ENCODE measurements around the gene GAN.

Gene GAN

DNA sequence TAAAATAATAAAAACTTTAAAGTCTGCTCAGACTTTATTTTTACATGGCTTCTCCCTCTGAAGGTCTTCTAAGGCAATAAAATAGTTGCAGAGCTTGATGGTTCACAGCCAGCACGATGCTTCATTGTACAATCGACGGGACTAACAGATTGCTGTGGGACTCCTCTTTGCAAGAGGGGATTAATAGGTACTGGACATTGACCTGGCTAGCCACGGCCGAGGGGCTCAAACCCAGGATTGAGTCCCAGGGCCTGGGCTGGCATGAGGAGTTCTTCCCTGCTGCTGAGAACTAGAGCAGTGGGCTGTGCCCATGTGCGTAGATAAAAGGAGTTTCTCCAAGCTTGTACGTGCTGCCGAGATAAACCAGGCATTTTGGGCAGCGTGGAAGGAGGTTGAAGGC is 23.6 kb upstream of the GAN start:
- Histone ChIP-seq H3K36me3 (ENCODE audit: control insufficient read depth in 2 of 2, insufficient read depth in 1 of 2, low read length in 2 of 2) (no peaks in the 10 kb centered on the region), H3K27ac (ENCODE audit: extremely low read depth, low read depth, low read length) (no peak overlapping the region), H3K4me1 (ENCODE audit: control insufficient read depth, insufficient read depth, low read length) (no peaks in the 10 kb centered on the region), H3K9me3 (ENCODE audit: control insufficient read depth, insufficient read depth, low read depth, low read length) (no peaks in the 10 kb centered on the region), H3K4me3 (ENCODE audit: low read depth, low read length) (no peak overlapping the region)
- CTCF ChIA-PET: no interaction called here
- TF ChIP-seq ZNF211 (tag by site-specific recombination; IDR thresholded peaks at IDR 0.05; ENCODE audit: low read depth): no peak
- no peak for TF ChIP-seq ZNF133 (tag by site-specific recombination; IDR thresholded peaks at IDR 0.05)
- no peak for TF ChIP-seq ZNF394 (tag by site-specific recombination; IDR thresholded peaks at IDR 0.05; ENCODE audit: borderline replicate concordance)
- no peak for TF ChIP-seq ZNF670 (tag by site-specific recombination; IDR thresholded peaks at IDR 0.05; ENCODE audit: low read depth)
- POLR2A ChIA-PET: no interaction called here

DNA sequence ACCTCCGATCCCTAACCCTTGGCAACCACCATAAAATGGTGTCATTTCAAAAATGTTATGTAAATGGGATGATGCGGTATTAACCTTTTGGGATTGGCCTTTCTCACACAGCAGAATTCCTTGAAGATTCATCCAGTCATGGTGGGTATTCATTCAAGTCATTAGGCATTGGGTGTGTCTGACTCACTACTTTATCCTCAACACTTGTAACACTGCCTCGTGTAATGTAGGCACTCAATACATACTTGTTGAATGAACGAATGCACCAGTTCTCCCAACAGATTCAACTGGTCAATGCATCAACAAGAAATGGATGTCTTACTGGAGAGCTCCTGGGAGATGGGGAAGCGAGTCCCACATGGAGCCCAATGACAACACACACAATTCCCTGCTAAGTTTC is 21.8 kb upstream of the GAN start:
- POLR2A ChIA-PET: no interaction called here
- H3K4me3 ChIP-seq (ENCODE audit: low read depth, low read length): no peak overlapping the region

DNA sequence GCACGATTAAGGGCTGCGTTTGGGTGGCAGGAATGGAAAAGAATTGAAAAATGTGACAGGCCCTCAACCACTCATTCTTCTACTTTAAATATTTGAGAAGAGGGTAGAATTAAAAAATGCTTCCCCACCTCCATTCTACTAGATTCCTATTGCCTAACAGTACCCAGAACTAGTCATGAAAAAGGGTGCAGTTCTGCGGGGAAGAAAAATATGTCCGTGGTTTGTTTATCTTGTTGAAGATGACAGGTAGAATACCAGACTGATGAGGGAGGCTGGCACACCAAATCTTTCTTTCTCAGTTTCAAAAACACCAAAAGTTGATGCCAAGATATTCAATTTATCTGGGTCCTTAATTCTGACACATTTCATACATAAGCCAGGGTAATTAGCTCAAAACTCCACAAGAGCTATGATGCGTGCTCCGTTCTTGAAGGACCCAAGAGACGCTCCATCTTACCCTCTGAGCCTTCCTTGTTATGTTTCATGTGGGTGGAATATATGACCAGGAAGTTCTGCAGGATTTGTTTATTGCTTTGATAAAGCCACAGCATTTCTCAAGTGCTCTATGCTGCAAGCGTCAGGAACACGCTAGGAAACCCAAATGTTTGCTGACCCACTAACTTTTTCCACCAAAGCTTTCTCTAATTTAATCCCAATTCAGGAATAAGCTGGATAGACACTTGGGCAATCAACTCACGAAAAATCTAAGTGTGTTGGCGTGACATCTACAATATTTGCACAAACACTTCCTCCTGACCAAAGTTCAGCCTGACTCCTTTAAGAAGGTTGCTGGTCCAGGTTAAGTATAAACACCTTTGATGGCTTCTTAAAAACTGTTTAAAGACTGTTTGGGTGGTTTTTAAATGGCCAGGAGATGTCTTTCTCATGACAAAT is 20.6 kb upstream of the GAN start:
- H3K36me3 ChIP-seq (ENCODE audit: control insufficient read depth in 2 of 2, insufficient read depth in 1 of 2, low read length in 2 of 2): no peaks in the 10 kb centered on the region
- no peaks in the 10 kb centered on the region for H3K4me1 ChIP-seq (ENCODE audit: control insufficient read depth, insufficient read depth, low read length)
- no peak overlapping the region for H3K27ac ChIP-seq (ENCODE audit: extremely low read depth, low read depth, low read length)
- TF ChIP-seq ZNF292 (tag by site-specific recombination; IDR thresholded peaks at IDR 0.05; ENCODE audit: borderline replicate concordance, low read depth) (no peak), TCF7L2 (IDR thresholded peaks at IDR 0.05; ENCODE audit: borderline replicate concordance, low read depth, low read length) (no peak), ZNF768 (tag by site-specific recombination; IDR thresholded peaks at IDR 0.05) (no peak), ZNF324 (tag by site-specific recombination; IDR thresholded peaks at IDR 0.05) (no peak), ZNF558 (tag by site-specific recombination; IDR thresholded peaks at IDR 0.05) (no peak), ZNF521 (tag by site-specific recombination; IDR thresholded peaks at IDR 0.05) (no peak), ZNF747 (tag by site-specific recombination; IDR thresholded peaks at IDR 0.05) (no peak), IKZF3 (tag by site-specific recombination; IDR thresholded peaks at IDR 0.05) (no peak), KLF1 (tag by site-specific recombination; IDR thresholded peaks at IDR 0.05) (no peak)
- TF ChIP-seq, protein P1, sequence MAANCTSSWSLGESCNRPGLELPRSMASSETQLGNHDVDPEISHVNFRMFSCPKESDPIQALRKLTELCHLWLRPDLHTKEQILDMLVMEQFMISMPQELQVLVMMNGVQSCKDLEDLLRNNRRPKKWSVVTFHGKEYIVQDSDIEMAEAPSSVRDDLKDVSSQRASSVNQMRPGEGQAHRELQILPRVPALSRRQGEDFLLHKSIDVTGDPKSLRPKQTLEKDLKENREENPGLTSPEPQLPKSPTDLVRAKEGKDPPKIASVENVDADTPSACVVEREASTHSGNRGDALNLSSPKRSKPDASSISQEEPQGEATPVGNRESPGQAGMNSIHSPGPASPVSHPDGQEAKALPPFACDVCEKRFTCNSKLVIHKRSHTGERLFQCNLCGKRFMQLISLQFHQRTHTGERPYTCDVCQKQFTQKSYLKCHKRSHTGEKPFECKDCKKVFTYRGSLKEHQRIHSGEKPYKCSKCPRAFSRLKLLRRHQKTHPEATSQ (tag by site-specific recombination; IDR thresholded peaks at IDR 0.05): no peak
- TF ChIP-seq, protein P2, sequence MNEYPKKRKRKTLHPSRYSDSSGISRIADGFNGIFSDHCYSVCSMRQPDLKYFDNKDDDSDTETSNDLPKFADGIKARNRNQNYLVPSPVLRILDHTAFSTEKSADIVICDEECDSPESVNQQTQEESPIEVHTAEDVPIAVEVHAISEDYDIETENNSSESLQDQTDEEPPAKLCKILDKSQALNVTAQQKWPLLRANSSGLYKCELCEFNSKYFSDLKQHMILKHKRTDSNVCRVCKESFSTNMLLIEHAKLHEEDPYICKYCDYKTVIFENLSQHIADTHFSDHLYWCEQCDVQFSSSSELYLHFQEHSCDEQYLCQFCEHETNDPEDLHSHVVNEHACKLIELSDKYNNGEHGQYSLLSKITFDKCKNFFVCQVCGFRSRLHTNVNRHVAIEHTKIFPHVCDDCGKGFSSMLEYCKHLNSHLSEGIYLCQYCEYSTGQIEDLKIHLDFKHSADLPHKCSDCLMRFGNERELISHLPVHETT (tag by site-specific recombination; IDR thresholded peaks at IDR 0.05): no peak
- TF ChIP-seq, protein P3, sequence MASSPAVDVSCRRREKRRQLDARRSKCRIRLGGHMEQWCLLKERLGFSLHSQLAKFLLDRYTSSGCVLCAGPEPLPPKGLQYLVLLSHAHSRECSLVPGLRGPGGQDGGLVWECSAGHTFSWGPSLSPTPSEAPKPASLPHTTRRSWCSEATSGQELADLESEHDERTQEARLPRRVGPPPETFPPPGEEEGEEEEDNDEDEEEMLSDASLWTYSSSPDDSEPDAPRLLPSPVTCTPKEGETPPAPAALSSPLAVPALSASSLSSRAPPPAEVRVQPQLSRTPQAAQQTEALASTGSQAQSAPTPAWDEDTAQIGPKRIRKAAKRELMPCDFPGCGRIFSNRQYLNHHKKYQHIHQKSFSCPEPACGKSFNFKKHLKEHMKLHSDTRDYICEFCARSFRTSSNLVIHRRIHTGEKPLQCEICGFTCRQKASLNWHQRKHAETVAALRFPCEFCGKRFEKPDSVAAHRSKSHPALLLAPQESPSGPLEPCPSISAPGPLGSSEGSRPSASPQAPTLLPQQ (tag by site-specific recombination; IDR thresholded peaks at IDR 0.05): no peak
- H3K9me3 ChIP-seq (ENCODE audit: control insufficient read depth, insufficient read depth, low read depth, low read length): no peaks in the 10 kb centered on the region
- POLR2A ChIA-PET: no interaction called here
- CTCF ChIA-PET: interaction anchor here (0.6 to 0.7 kb wide), 3 partner anchors 8 to 111 kb away, joined by 3 to 4 read pairs (median 3); no protein-coding TSS in a partner anchor
- no peak overlapping the region for H3K4me3 ChIP-seq (ENCODE audit: low read depth, low read length)

More for the DNA sequence above, 21.8 kb upstream of the GAN start:
- Histone ChIP-seq H3K4me1 (ENCODE audit: control insufficient read depth, insufficient read depth, low read length) (no peaks in the 10 kb centered on the region), H3K36me3 (ENCODE audit: control insufficient read depth in 2 of 2, insufficient read depth in 1 of 2, low read length in 2 of 2) (no peaks in the 10 kb centered on the region), H3K9me3 (ENCODE audit: control insufficient read depth, insufficient read depth, low read depth, low read length) (no peaks in the 10 kb centered on the region), H3K27ac (ENCODE audit: extremely low read depth, low read depth, low read length) (no peak overlapping the region)
- CTCF ChIA-PET: interaction anchor here (0.7 kb wide), 1 partner anchor 109 kb away, joined by 4 read pairs; no protein-coding TSS in a partner anchor
- peak; percentile 47; the same call in 1 of the 2 replicates for TF ChIP-seq SCRT2 (tag by site-specific recombination; IDR thresholded peaks at IDR 0.05)
- TF ChIP-seq ZBTB21 (tag by site-specific recombination; IDR thresholded peaks at IDR 0.05): no peak
